Skeletal muscle satellite cell (primary cell): ENCODE results near the gene ATP1A2.

Experiments
- H3K27me3 ChIP-seq: 2 replicates; pipeline ENCODE4 v1.7.0; 2013; ENCODE audit warnings: low read length; ENCODE audit not compliant: control insufficient read depth, insufficient read depth
- H3K36me3 ChIP-seq: 2 replicates; pipeline ENCODE4 v1.7.0; 2013; ENCODE audit warnings: mild to moderate bottlenecking, control low read depth, low read length; ENCODE audit not compliant: insufficient read depth
- H3K4me1 ChIP-seq: 2 replicates; pipeline ENCODE4 v1.7.0; 2013; ENCODE audit warnings: low read length; ENCODE audit not compliant: control insufficient read depth, insufficient read depth
- H3K4me2 ChIP-seq: 2 replicates; pipeline ENCODE4 v1.7.0; 2013; ENCODE audit warnings: mild to moderate bottlenecking, low read length
- H3K4me3 ChIP-seq: 2 replicates; pipeline ENCODE4 v1.7.0; 2013; ENCODE audit warnings: low read length
- H3K9ac ChIP-seq: 2 replicates; pipeline ENCODE4 v1.7.0; 2013; ENCODE audit warnings: mild to moderate bottlenecking, low read depth, low read length, moderate library complexity
- H3K9me3 ChIP-seq: replicated peaks from 2 replicates; pipeline ENCODE4 v1.7.0; 2013; ENCODE audit warnings: mild to moderate bottlenecking, control low read depth, low read length

Gene ATP1A2

GRCh38 chr1:160143695-160144094 is 28.1 kb downstream of the ATP1A2 start:
- no peaks in the 10 kb centered on the region for H3K4me1 ChIP-seq
- no peak overlapping the region for H3K4me3 ChIP-seq
- no peaks in the 10 kb centered on the region for H3K36me3 ChIP-seq
- no peak overlapping the region for H3K9ac ChIP-seq
- H3K9me3 ChIP-seq = no peaks in the 10 kb centered on the region
- H3K27me3 ChIP-seq = peaks cover 29% of the 10 kb centered on the region
- H3K4me2 ChIP-seq = no peak overlapping the region

DNA sequence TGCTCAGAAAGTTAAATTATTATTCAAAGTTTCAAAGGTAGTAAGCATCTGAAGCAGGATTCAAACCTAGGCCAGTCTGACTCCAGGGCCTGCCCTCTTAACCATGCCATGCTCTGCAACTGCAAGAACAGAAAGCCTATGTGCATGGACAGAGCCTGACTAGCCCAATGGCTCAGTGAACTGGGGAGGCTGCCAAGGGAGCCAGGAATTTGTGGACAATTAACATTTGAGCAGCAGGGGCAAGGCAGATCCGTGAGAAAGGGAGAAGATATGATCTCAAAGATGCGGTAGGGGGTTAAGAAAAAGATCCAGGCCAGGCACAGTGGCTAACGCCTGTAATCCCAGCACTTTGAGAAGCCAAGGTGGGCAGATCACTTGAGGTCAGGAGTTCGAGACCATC is 29.4 kb downstream of the ATP1A2 start:
- Histone ChIP-seq H3K9me3 (no peaks in the 10 kb centered on the region), H3K4me3 (no peak overlapping the region), H3K4me2 (no peak overlapping the region), H3K27me3 (peaks cover 20% of the 10 kb centered on the region), H3K36me3 (no peaks in the 10 kb centered on the region), H3K9ac (no peak overlapping the region), H3K4me1 (peaks cover 8% of the 10 kb centered on the region)

GRCh38 chr1:160146107-160146506 is 30.5 kb downstream of the ATP1A2 start:
- H3K27me3 ChIP-seq = peaks cover 10% of the 10 kb centered on the region
- no peak overlapping the region for H3K4me3 ChIP-seq
- no peaks in the 10 kb centered on the region for H3K36me3 ChIP-seq
- H3K4me1 ChIP-seq = peaks cover 8% of the 10 kb centered on the region
- H3K9ac ChIP-seq = no peak overlapping the region
- H3K9me3 ChIP-seq = no peaks in the 10 kb centered on the region
- H3K4me2 ChIP-seq = no peak overlapping the region

DNA sequence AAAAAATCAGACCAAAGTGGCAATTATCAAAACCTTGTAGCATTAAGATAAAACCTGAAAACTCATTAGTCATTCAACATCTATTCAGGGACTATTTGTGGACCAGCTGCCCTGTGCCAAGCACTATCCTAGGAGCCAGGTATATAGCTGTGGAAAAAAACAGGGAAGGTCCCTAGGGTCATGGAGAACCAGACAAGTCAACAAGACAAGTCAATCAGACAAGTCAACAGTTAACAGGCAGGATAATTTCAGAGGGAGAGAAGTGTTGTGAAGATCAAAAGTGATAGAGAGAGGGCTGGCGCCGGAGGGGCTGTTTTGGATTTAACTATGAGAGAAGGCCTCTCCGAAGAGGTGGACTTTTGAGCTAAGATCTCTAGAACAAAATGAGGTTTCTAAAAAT is 32.6 kb downstream of the ATP1A2 start:
- H3K9me3 ChIP-seq = no peaks in the 10 kb centered on the region
- H3K4me1 ChIP-seq = peaks cover 8% of the 10 kb centered on the region
- no peaks in the 10 kb centered on the region for H3K36me3 ChIP-seq
- H3K4me3 ChIP-seq = no peak overlapping the region
- H3K4me2 ChIP-seq = no peak overlapping the region
- H3K9ac ChIP-seq = no peak overlapping the region
- peaks cover 3% of the 10 kb centered on the region for H3K27me3 ChIP-seq

DNA sequence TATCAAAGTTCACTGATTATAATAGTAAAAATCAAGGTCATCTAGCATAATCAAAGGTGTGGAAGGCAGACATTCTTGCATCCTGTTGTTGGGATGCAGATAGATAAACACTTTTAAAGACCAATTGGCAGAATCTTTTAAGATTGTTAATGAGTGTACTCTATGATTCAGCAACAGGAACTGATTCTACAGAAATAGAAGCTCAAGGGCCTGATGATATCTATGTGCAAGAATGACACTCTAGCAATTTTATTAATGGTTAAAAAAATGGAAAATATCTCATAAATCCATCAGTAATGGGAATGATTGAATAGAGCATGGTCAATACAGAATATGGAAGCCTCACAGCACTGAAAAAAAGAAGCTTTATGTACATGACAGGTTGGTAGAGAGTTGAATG is 33.7 kb downstream of the ATP1A2 start:
- no peaks in the 10 kb centered on the region for H3K9me3 ChIP-seq

GRCh38 chr1:160149716-160150115 is 34.2 kb downstream of the ATP1A2 start:
- Histone ChIP-seq H3K4me1 (peaks cover 8% of the 10 kb centered on the region), H3K36me3 (no peaks in the 10 kb centered on the region), H3K9ac (no peak overlapping the region), H3K27me3 (peaks cover 4% of the 10 kb centered on the region), H3K4me2 (no peak overlapping the region), H3K4me3 (no peak overlapping the region), H3K9me3 (no peaks in the 10 kb centered on the region)

More for the DNA sequence above, 33.7 kb downstream of the ATP1A2 start:
- no peaks in the 10 kb centered on the region for H3K36me3 ChIP-seq
- H3K9ac ChIP-seq = no peak overlapping the region
- peaks cover 3% of the 10 kb centered on the region for H3K27me3 ChIP-seq
- H3K4me2 ChIP-seq = no peak overlapping the region
- no peak overlapping the region for H3K4me3 ChIP-seq
- H3K4me1 ChIP-seq = peaks cover 8% of the 10 kb centered on the region

- peaks cover 8% of the 10 kb centered on the region for H3K4me1 ChIP-seq
- peaks cover 6% of the 10 kb centered on the region for H3K27me3 ChIP-seq
- no peaks in the 10 kb centered on the region for H3K9me3 ChIP-seq
- no peaks in the 10 kb centered on the region for H3K36me3 ChIP-seq
- H3K9ac ChIP-seq = no peak within 1 kb of the TSS
- H3K4me2 ChIP-seq = no peak within 1 kb of the TSS
- no peak within 1 kb of the TSS for H3K4me3 ChIP-seq
These were observed 35.7 kb downstream of the ATP1A2 start, which contains the start of gene ATP1A4 for GRCh38 chr1:160151303-160151702. Gene ATP1A4 (plus strand): TSS chr1:160151603. CDS start chr1:160152041, 438 bp downstream.

DNA sequence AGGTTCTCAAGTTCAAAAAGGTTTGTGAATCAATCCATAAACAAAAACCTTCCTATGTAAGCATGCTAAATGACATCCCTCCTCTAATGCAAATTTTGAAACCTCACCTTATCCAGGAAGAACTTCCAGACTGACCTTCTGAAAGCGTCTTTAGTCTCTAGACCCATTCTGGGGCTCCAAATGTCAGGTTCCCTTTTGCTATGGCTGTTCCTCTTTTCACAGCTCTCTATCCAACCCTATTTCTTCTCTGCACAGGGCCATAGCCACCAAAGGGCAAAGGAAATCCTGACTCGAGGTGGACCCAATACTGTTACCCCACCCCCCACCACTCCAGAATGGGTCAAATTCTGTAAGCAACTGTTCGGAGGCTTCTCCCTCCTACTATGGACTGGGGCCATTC is 39.2 kb downstream of the ATP1A2 start:
- Histone ChIP-seq H3K9ac (no peak overlapping the region), H3K4me2 (no peak overlapping the region), H3K4me3 (no peak overlapping the region), H3K36me3 (no peaks in the 10 kb centered on the region), H3K27me3 (peaks cover 12% of the 10 kb centered on the region), H3K9me3 (no peaks in the 10 kb centered on the region), H3K4me1 (peaks cover 4% of the 10 kb centered on the region)

GRCh38 chr1:160156361-160156760 is 40.8 kb downstream of the ATP1A2 start:
- Histone ChIP-seq H3K27me3 (peaks cover 12% of the 10 kb centered on the region), H3K36me3 (no peaks in the 10 kb centered on the region), H3K4me3 (no peak overlapping the region), H3K9ac (no peak overlapping the region), H3K4me2 (no peak overlapping the region), H3K9me3 (no peaks in the 10 kb centered on the region), H3K4me1 (peaks cover 5% of the 10 kb centered on the region)

DNA sequence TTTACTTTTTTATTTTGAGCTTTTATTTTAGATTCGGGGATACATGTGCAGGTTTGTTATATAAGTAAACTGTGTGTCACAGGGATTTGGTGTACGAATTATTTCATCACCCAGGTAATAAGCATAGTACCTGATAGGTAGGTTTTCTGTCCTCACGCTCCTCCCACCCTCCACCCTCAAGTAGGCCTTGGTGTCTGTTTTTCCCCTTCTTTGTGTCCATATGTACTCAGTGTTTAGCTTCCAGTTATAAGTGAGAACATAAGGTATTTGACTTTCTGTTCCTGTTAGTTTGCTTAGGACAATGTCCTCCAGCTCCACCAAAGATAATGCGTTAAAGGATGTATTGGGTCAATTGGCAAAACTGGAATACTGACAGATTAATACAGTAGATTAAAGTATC is 41.6 kb downstream of the ATP1A2 start:
- Histone ChIP-seq H3K9ac (no peak overlapping the region), H3K9me3 (no peaks in the 10 kb centered on the region), H3K4me2 (no peak overlapping the region), H3K4me3 (no peak overlapping the region), H3K27me3 (peaks cover 12% of the 10 kb centered on the region), H3K4me1 (peaks cover 5% of the 10 kb centered on the region), H3K36me3 (no peaks in the 10 kb centered on the region)

DNA sequence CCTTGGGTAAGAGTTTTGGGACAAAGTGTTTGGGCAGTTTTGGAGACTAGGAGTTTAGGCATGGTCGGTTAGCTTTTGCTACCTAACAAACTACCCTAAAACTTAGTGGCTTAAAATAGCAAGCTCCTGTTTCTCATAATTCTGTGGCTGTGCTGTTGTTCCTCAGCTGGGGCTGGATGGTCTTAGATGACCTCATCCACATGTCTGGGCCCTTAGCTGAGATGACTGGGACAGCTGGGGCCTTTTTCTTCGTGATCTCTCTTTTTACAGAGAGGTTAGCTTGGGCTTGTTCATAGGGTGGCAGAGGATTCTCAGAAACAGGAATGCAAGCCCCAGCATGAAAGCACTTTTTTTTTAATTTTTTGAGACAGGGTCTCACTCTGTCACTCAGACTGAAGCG is 42.5 kb downstream of the ATP1A2 start:
- Histone ChIP-seq H3K4me1 (peaks cover 5% of the 10 kb centered on the region), H3K9me3 (no peaks in the 10 kb centered on the region), H3K4me2 (no peak overlapping the region), H3K36me3 (no peaks in the 10 kb centered on the region), H3K4me3 (no peak overlapping the region), H3K9ac (no peak overlapping the region), H3K27me3 (peaks cover 12% of the 10 kb centered on the region)

- no peak overlapping the region for H3K4me3 ChIP-seq
- H3K4me2 ChIP-seq = no peak overlapping the region
- H3K36me3 ChIP-seq = no peaks in the 10 kb centered on the region
- H3K27me3 ChIP-seq = peaks cover 12% of the 10 kb centered on the region
- H3K9ac ChIP-seq = no peak overlapping the region
- H3K9me3 ChIP-seq = no peaks in the 10 kb centered on the region
- peaks cover 5% of the 10 kb centered on the region for H3K4me1 ChIP-seq
These were observed 43.0 kb downstream of the ATP1A2 start for GRCh38 chr1:160158534-160158933.
